Epithelial cell of proximal tubule (primary cell): ENCODE data around the gene EGFLAM. TPM values are rescaled to one million over a fixed set of nuclear protein-coding genes. Genes with fewer than 3 reads are reported as not detected.
"Not testable (repeated sequence)": the region's sequence is repeated elsewhere in the genome, so short reads cannot be mapped to it uniquely, and the experiment has no call there.

Experiments
- DNase-seq: peaks from one replicate; pipeline ENCODE4 v3.0.0-alpha.2; 2011; ENCODE audit warnings: low read depth
- H3K4me3 ChIP-seq: 2 replicates; pipeline ENCODE4 v1.5.1; 2011; ENCODE audit warnings: low read depth, mild to moderate bottlenecking, low read length
- total RNA-seq: library from RNA; depleted of rRNA; stranded (reverse); fragments of >200 nt; gene quantifications from 2 replicates; pipeline ENCODE4 v1.2.3, GENCODE V29; 2015
- TF ChIP-seq, protein P1 (sequence below): conservative IDR thresholded peaks from 2 replicates; pipeline ENCODE4 v1.5.1; 2012; ENCODE audit warnings: low read depth, mild to moderate bottlenecking, low read length

Gene EGFLAM
- total RNA-seq, 1 donor from 2014 or later = 0.17 TPM

DNA sequence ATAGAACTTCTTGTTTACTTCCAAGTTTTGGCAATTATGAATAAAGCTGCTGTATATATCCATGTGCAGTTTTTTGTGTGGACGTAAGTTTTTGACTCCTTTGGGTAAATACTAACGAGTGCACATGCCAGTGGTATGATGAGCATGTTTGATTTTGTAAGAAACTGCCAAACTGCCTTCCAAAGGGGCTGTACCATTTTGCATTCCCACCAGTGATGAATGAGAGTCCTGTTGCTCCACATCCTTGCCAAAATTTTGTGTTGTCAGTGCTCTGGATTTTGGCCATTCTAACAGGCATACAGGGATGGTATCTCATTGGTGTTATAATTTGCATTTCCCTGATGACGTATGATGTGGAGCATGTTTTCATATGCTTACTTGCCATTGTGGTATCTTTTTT is 73.5 kb downstream of the EGFLAM start:
- H3K4me3 ChIP-seq = no peak overlapping the region
- no peak for DNase-seq
- TF ChIP-seq, protein P1, sequence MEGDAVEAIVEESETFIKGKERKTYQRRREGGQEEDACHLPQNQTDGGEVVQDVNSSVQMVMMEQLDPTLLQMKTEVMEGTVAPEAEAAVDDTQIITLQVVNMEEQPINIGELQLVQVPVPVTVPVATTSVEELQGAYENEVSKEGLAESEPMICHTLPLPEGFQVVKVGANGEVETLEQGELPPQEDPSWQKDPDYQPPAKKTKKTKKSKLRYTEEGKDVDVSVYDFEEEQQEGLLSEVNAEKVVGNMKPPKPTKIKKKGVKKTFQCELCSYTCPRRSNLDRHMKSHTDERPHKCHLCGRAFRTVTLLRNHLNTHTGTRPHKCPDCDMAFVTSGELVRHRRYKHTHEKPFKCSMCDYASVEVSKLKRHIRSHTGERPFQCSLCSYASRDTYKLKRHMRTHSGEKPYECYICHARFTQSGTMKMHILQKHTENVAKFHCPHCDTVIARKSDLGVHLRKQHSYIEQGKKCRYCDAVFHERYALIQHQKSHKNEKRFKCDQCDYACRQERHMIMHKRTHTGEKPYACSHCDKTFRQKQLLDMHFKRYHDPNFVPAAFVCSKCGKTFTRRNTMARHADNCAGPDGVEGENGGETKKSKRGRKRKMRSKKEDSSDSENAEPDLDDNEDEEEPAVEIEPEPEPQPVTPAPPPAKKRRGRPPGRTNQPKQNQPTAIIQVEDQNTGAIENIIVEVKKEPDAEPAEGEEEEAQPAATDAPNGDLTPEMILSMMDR = no peak

DNA sequence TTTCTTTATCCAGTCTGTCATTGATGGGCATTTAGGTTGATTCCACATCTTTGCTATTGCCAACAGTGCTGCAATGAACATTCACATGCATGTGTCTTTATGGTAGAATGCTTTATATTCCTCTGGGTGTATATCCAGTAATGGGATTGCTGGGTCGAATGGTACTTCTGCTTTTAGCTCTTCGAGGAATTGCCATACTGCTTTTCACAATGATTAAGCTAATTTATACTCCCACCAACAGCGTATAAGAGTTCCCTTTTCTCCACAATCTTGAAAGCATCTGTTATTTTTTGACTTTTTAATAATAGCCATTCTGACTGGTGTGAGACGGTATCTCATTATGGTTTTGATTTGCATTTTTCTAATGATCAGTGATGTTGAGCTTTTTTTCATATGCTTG is 74.8 kb downstream of the EGFLAM start:
- DNase-seq, H3K4me3 ChIP-seq: not testable (repeated sequence)

DNA sequence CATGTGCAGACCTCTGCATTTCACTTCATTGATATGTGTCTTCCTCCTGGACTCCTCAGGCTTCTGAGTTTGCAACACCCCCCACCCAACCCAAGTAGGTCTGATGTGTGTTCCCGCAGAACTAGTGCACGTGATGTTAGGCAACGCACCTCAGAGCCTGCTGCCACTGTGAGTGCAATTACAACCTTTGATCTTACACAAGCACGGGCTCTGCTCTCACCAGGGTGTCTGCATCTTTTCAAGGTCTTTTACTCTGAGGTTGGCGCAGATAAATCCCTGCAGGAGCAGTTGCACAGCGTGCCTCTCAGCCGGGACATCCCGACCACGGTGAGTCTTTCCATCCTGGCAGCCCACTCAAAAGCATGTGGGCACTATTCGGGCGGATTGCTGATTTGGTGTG is 80.1 kb downstream of the EGFLAM start:
- DNase-seq = no peak
- H3K4me3 ChIP-seq = no peak overlapping the region

DNA sequence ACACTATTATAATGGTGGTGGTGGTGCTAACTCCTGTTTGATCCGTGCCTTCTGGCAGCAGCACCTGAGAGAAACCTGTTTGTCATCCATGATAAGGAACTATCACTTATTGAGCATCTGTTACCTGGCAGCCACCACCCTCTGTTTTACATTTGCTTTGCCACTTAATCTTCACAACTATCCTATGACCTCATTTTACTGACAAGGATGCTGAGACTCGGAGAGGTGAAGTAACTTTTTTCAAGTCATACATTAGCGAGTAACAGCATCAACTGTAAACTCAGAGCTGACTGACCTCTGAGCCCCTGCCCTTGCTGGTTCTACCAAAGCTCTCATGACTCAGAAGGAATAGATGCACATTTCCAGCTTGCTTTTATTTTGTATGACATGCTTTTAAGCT is 81.1 kb downstream of the EGFLAM start:
- H3K4me3 ChIP-seq = no peak overlapping the region
- no peak for DNase-seq
- TF ChIP-seq, protein P1 = no peak

More for the DNA sequence above, 80.1 kb downstream of the EGFLAM start:
- TF ChIP-seq, protein P1 = no peak

DNA sequence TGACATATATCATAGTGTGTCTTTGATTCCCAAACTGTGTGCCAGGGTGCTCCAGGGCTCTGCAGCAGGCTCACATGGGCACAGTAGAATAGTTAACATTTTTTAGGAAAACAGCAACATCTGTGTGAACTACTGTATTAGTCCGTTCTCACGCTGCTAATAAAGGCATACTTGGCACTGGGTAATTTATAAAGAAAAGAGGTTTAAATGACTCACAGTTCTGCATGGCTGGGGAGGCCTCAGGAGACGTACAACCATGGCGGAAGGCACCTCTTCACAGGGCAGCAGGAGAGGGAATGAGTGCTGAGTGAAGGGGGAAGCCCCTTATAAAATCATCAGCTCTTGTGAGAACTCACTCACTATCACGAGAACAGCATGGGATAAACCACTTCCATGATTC is 82.7 kb downstream of the EGFLAM start:
- TF ChIP-seq, protein P1 = no peak
- no peak overlapping the region for H3K4me3 ChIP-seq
- DNase-seq = peak; percentile 63

DNA sequence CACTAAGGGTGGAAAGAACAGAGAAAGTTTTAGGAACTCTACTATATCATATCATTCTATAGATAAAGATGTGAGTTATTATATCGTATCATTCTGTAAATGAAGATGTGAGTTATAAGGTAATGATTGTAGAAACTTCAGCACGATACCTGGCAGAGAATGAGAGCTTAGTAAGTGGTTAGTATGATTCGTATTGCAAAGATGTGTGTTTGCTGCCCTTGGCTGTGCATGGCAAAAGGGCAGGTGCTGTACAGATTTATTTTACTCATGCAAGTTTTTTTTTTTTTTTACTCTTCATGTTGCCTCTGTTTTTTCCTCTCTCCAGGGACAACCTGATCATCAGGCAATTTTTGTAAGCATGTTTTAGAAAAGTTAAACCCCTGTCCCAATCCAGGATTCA is 83.3 kb downstream of the EGFLAM start:
- TF ChIP-seq, protein P1 = no peak

DNA sequence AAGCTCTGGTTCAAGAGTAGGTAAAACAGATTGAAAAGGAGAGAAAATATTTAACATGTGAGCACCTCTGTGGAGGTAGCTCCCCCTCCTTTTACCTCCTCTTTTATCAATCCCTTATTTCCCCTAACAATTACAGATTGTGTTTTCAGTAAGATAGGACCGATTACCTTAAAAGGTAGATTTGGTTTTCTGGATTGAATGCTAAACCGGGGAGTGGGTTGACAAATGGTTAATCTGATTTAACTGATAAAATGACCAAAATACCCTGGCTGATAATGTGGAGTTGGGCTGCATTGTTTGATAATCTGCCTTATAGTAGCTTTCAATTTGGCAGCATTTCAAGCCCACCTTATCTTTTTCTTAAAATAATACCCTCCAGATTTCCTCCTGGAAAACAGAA is 83.9 kb downstream of the EGFLAM start:
- TF ChIP-seq, protein P1 = no peak
- DNase-seq = no peak

More for the DNA sequence above, 83.3 kb downstream of the EGFLAM start:
- no peak overlapping the region for H3K4me3 ChIP-seq
- DNase-seq = peak; percentile 50

More for the DNA sequence above, 83.9 kb downstream of the EGFLAM start:
- H3K4me3 ChIP-seq = no peak overlapping the region
